Heart left ventricle (tissue), 16 donors: Measurements from ENCODE around the gene ZSCAN25. TPM values are rescaled to one million over a fixed set of nuclear protein-coding genes. Genes with fewer than 3 reads are reported as not detected.

Source experiments
- ATAC-seq, 4 donors: fragments of 200-7000 bp; cut with Tn5 transposase; one replicate each; pipeline ENCODE4 v1.9.1; 2020 to 2022; ENCODE audit warnings: moderate library complexity in 4 of 4, mild to moderate bottlenecking in 3 of 4, moderate number of reproducible peaks in 1 of 4
- DNase-seq, 5 donors: peaks; one replicate each; pipeline ENCODE4 v3.0.0-alpha.2; 2020
- H3K27ac ChIP-seq, 12 donors: fragments of 200-600 bp; sonication (generic) in 4 of 12; one replicate each; pipeline versions ENCODE4 v1.5.0 to v1.8.0; 2016 to 2022; ENCODE audit warnings: mild to moderate bottlenecking in 2 of 12
- H3K27me3 ChIP-seq, 9 donors: fragments of 200-600 bp; sonication (generic) in 2 of 9; one replicate each; pipeline versions ENCODE4 v1.5.1 to v1.8.0; 2016 to 2022; ENCODE audit warnings: mild to moderate bottlenecking in 3 of 9
- H3K36me3 ChIP-seq, 9 donors: fragments of 200-600 bp; sonication (generic) in 2 of 9; one replicate each; pipeline versions ENCODE4 v1.5.0 to v1.8.0; 2018 to 2022; ENCODE audit warnings: mild to moderate bottlenecking in 2 of 9
- H3K4me1 ChIP-seq, 12 donors: fragments of 200-600 bp; sonication (generic) in 4 of 12; one replicate each; pipeline versions ENCODE4 v1.5.0 to v1.8.0; 2016 to 2022; ENCODE audit warnings: mild to moderate bottlenecking in 3 of 12
- H3K4me3 ChIP-seq, 12 donors: fragments of 200-600 bp; sonication (generic) in 4 of 12; one replicate each; pipeline versions ENCODE4 v1.5.0 to v1.8.0; 2017 to 2022; ENCODE audit warnings: mild to moderate bottlenecking in 9 of 12, moderate library complexity in 4 of 12
- H3K9me3 ChIP-seq, 12 donors: fragments of 200-600 bp; sonication (generic) in 4 of 12; one replicate each; pipeline versions ENCODE4 v1.5.0 to v1.8.0; 2016 to 2022; ENCODE audit warnings: mild to moderate bottlenecking in 1 of 12
- CTCF ChIP-seq, 12 donors: fragments of 200-600 bp; sonication (generic) in 4 of 12; IDR thresholded peaks; one replicate each; pipeline versions ENCODE4 v1.5.0 to v1.8.0; 2018 to 2022; ENCODE audit warnings: antibody characterized with exemption in 12 of 12, mild to moderate bottlenecking in 5 of 12
- POLR2A ChIP-seq, 2 donors: fragments of 450-650 bp; IDR thresholded peaks; one replicate each; pipeline ENCODE4 v1.6.1; 2017; ENCODE audit warnings: antibody characterized with exemption in 2 of 2, mild to moderate bottlenecking in 2 of 2, moderate library complexity in 2 of 2
- WGBS, 4 donors: extraction: QIAGEN DNeasy Blood & Tissue Kit in 2 of 4; methylation state at CpG; one replicate each; pipeline versions ENCODE4 v1.1.5 to v1.1.7; 2013 to 2018; 5-methylcytosine and 5-hydroxymethylcytosine counted together
- intact Hi-C, 10 donors: fragments of 100-400 bp; cut with DNase I; formaldehyde crosslinking; loops; one replicate each; pipeline versions ENCODE4 v1.11.1 to v1.14.2; 2022
- polyA plus RNA-seq, 2 donors: library from polyadenylated mRNA; stranded (reverse); fragments of 200-250 nt; gene quantifications; one replicate each; pipeline ENCODE4 v1.2.3, GENCODE V29; 2013
- total RNA-seq, 9 donors: library from RNA; depleted of rRNA in 2 of 9; stranded (reverse); fragments of >200 nt in 2 of 9; fragmentation: NEBNext Ultra II Directional in 3 of 9; extraction: Animal tissue kit (Norgen Biotek cat#: 25700) in 3 of 9; gene quantifications; one replicate each; pipeline versions ENCODE4 v1.1.0 to v1.2.4, GENCODE V29; 2016 to 2023
- donor health status: ischemic (EF 13 %, LVEDD 7.1; RV severe dilation, severe dysfunction).
- donor health status: healthy with polysubstance abuse.
- donor health status: DM: no; HTN: yes; CAD: no.
- donor health status: DM: no; HTN: no; CAD: no.
- donor health status: ischemic (EF 25% LVEDD 6.9; RV normal size, moderate dysfunction).
- donor health status: ischemic (EF 25% LVEDD 5.7; RV mildly dilated, moderate dysfunction).
- donor health status: healthy.
- donor health status: DM: yes; HTN: yes; CAD: no.
- donor health status: ischemic (EF 35%, LVEDD 5.7; RV mildly dilated, moderate dysfunction).
- donor health status: nonischemic (EF 11% LVEDD 7.7; RV severe dilation, severe dysfunction).
- donor health status: DM: yes; HTN: yes; CAD: no.
- donor health status: PGD.
- donor health status: ischemic (EF 29% LVEDD 5.4; RV normal size, mild dysfunction).
- donor health status: nonischemic (EF 23%, LVEDD 6.1; RV moderate dilation, normal function).

The ZSCAN25 gene
- total and polyA plus RNA-seq, 11 donors, result 3.4 to 12.0 (median 8.2) TPM

GRCh38 chr7:99599836-99600235 lies 16.9 kb upstream of the ZSCAN25 start:
- Histone ChIP-seq H3K36me3 (no peaks in the 10 kb centered on the region), H3K9me3 (no peaks in the 10 kb centered on the region), H3K4me3 (no peak overlapping the region), H3K4me1 (no peaks in the 10 kb centered on the region), H3K27ac (no peak overlapping the region), H3K27me3 (no peaks in the 10 kb centered on the region)
- intact Hi-C loops, result no loop called here
- DNase-seq, result no peak
- no peak for ATAC-seq
- TF ChIP-seq CTCF (IDR thresholded peaks at IDR 0.05), result no peak
- TF ChIP-seq POLR2A (IDR thresholded peaks at IDR 0.05), result no peak
- 74 to 81% (median 77%) methylated on average over 4 of the region's 4 CpGs for WGBS, 4 donors

GRCh38 chr7:99601656-99602310 lies 15.0 kb upstream of the ZSCAN25 start:
- Histone ChIP-seq H3K4me3 (no peak overlapping the region), H3K36me3 (no peaks in the 10 kb centered on the region), H3K27ac (no peak overlapping the region), H3K9me3 (no peaks in the 10 kb centered on the region), H3K4me1 (no peaks in the 10 kb centered on the region), H3K27me3 (no peaks in the 10 kb centered on the region)
- ATAC-seq (no peak), DNase-seq (no peak)
- intact Hi-C loops, result no loop called here
- no peak for TF ChIP-seq POLR2A (IDR thresholded peaks at IDR 0.05)
- TF ChIP-seq CTCF (IDR thresholded peaks at IDR 0.05), result no peak
- 62 to 77% (median 66%) methylated on average over 4 to 7 of the region's 7 CpGs for WGBS, 4 donors

- H3K4me1 ChIP-seq, result no peaks in the 10 kb centered on the region
- no peak overlapping the region for H3K4me3 ChIP-seq
- no peaks in the 10 kb centered on the region for H3K9me3 ChIP-seq
- TF ChIP-seq CTCF (IDR thresholded peaks at IDR 0.05) (no peak), POLR2A (IDR thresholded peaks at IDR 0.05) (no peak)
- WGBS, 4 donors, result 86 to 92% (median 90%) methylated on average over 7 of the region's 7 CpGs
- no peak for ATAC-seq
- intact Hi-C loops, result no loop called here
- H3K27me3 ChIP-seq, result no peaks in the 10 kb centered on the region
- H3K36me3 ChIP-seq, result no peaks in the 10 kb centered on the region
- no peak overlapping the region for H3K27ac ChIP-seq
- no peak for DNase-seq
These were observed 11.2 kb upstream of the ZSCAN25 start for GRCh38 chr7:99605527-99605926.

- intact Hi-C loops, result no loop called here
- WGBS, 4 donors, result 68 to 73% (median 69%) methylated on average over 8 of the region's 8 CpGs
- no peak overlapping the region for H3K4me3 ChIP-seq
- no peak overlapping the region for H3K27ac ChIP-seq
- no peaks in the 10 kb centered on the region for H3K27me3 ChIP-seq
- H3K4me1 ChIP-seq, result no peaks in the 10 kb centered on the region
- DNase-seq (no peak), ATAC-seq (no peak)
- TF ChIP-seq POLR2A (IDR thresholded peaks at IDR 0.05) (no peak), CTCF (IDR thresholded peaks at IDR 0.05) (no peak)
- H3K36me3 ChIP-seq, result no peaks in the 10 kb centered on the region
- H3K9me3 ChIP-seq, result no peaks in the 10 kb centered on the region
These were observed 10.2 kb upstream of the ZSCAN25 start for GRCh38 chr7:99606531-99606930.
